Astrocyte of the hippocampus (primary cell): ENCODE data around the gene CENPP.
"Not testable (repeated sequence)": the region's sequence is repeated elsewhere in the genome, so short reads cannot be mapped to it uniquely, and the experiment has no call there.

ENCODE experiments used
- DNase-seq: peaks from one replicate; pipeline ENCODE4 v3.0.0; 2011; ENCODE audit warnings: low read depth, low spot score

The CENPP gene

GRCh38 chr9:92535940-92536850, 210.4 kb downstream of the CENPP start, which contains the start of gene ECM2:
TSS of gene ECM2 (minus strand) at chr9:92535990. CDS start at chr9:92522866, 13,124 bp downstream.
- peak; percentile 43 for DNase-seq

GRCh38 chr9:92538541-92538940, 212.8 kb downstream of the CENPP start:
- DNase-seq = peak; percentile 64

- no peak for DNase-seq
These were observed 218.2 kb downstream of the CENPP start for GRCh38 chr9:92543972-92544371.

- no peak for DNase-seq
These were observed 219.3 kb downstream of the CENPP start for GRCh38 chr9:92545002-92545510.

- no peak for DNase-seq
These were observed 221.6 kb downstream of the CENPP start for GRCh38 chr9:92547356-92547755.

- DNase-seq = no peak
These were observed 225.0 kb downstream of the CENPP start for GRCh38 chr9:92550765-92551164.

GRCh38 chr9:92558612-92559374, 233.0 kb downstream of the CENPP start:
- DNase-seq = no peak

- peak; percentile 6 for DNase-seq
These were observed 235.9 kb downstream of the CENPP start for GRCh38 chr9:92561374-92562330.

GRCh38 chr9:92562461-92562967, 236.8 kb downstream of the CENPP start:
- peak; percentile 58 for DNase-seq

GRCh38 chr9:92563116-92564100, 237.7 kb downstream of the CENPP start:
- peak; percentile 12 for DNase-seq

- peak; percentile 46 for DNase-seq
These were observed 238.8 kb downstream of the CENPP start for GRCh38 chr9:92564504-92564903.

- DNase-seq = no peak
These were observed 239.2 kb downstream of the CENPP start for GRCh38 chr9:92564982-92565381.

- not testable (repeated sequence) for DNase-seq
These were observed 246.1 kb downstream of the CENPP start for GRCh38 chr9:92571871-92572270.

GRCh38 chr9:92573612-92574011, 247.9 kb downstream of the CENPP start:
- not testable (repeated sequence) for DNase-seq

- DNase-seq = no peak
These were observed 250.4 kb downstream of the CENPP start for GRCh38 chr9:92576175-92576574.

GRCh38 chr9:92589923-92590322, 264.2 kb downstream of the CENPP start:
- DNase-seq = no peak

- DNase-seq = peak; percentile 38
These were observed 264.6 kb downstream of the CENPP start for GRCh38 chr9:92590377-92590776.

GRCh38 chr9:92592537-92592936, 266.8 kb downstream of the CENPP start:
- no peak for DNase-seq
